Measurements from ENCODE around the gene CGRRF1. TPM values are rescaled to one million over a fixed set of nuclear protein-coding genes. Genes with fewer than 3 reads are reported as not detected.

The CGRRF1 gene
- total and polyA plus RNA-seq, 2 of the 13 experiments (the other 11 are each of a cell fraction or from before 2014, with no cell fraction given): 16.8 to 18.2 TPM

DNA sequence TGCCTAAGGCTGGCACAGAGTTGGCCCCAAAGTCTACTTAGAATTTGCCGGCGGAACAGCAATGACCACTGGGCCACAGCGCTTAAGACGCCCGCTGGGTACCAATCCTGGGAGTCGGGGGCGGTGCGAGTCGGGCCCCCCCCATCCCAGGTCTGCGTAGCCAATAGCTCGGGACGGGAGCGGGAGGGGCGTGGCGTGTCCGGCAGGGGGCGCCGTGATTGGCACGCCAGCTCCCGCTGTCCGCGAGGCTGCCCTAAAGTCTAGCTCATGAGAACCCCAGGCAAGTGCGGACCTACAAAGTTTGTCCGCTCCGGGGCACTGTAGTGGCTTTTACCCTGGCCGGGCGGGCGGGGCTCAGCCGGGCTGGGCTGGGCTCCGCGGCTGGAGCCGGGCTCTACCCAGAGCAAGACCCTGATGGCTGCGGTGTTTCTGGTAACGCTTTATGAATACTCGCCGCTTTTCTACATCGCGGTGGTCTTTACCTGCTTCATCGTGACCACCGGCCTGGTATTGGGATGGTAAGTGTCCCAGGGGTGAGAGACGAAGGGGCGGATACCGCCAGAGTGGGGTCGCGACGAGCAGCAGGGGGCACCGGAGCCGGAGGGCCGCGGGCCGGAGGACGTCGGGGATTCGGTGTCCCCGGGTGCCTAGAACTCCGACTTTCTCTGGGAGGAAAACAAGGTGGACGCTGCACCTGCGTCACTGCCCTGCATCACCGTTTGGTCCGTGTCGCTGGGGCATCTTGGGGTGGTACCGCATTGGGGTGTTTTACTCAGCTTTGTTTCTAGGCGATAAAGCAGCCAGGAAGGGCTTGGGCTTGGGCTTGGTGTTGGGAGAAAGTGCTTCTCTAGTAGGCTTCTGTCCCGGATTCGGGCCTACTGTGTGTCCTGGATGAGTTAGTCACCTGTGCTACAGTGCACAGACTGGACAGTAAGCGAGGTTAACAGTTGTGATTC, at the start of gene CGRRF1 (continued):
- TF ChIP-seq, protein P1, sequence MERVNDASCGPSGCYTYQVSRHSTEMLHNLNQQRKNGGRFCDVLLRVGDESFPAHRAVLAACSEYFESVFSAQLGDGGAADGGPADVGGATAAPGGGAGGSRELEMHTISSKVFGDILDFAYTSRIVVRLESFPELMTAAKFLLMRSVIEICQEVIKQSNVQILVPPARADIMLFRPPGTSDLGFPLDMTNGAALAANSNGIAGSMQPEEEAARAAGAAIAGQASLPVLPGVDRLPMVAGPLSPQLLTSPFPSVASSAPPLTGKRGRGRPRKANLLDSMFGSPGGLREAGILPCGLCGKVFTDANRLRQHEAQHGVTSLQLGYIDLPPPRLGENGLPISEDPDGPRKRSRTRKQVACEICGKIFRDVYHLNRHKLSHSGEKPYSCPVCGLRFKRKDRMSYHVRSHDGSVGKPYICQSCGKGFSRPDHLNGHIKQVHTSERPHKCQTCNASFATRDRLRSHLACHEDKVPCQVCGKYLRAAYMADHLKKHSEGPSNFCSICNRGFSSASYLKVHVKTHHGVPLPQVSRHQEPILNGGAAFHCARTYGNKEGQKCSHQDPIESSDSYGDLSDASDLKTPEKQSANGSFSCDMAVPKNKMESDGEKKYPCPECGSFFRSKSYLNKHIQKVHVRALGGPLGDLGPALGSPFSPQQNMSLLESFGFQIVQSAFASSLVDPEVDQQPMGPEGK (CRISPR knock-in tag; IDR thresholded peaks at IDR 0.05): peak; percentile 99
- TF ChIP-seq ZSCAN29 (CRISPR knock-in tag; conservative IDR thresholded peaks at IDR 0.05): no peak
- TF ChIP-seq, protein P2, sequence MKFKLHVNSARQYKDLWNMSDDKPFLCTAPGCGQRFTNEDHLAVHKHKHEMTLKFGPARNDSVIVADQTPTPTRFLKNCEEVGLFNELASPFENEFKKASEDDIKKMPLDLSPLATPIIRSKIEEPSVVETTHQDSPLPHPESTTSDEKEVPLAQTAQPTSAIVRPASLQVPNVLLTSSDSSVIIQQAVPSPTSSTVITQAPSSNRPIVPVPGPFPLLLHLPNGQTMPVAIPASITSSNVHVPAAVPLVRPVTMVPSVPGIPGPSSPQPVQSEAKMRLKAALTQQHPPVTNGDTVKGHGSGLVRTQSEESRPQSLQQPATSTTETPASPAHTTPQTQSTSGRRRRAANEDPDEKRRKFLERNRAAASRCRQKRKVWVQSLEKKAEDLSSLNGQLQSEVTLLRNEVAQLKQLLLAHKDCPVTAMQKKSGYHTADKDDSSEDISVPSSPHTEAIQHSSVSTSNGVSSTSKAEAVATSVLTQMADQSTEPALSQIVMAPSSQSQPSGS (CRISPR knock-in tag; IDR thresholded peaks at IDR 0.05): peak; percentile 74
- TF ChIP-seq POLR2G (IDR thresholded peaks at IDR 0.05; ENCODE audit: low read depth, low read length): peak; percentile 85
- 0 out of 2 replicates have a peak, but pooled peaks have one; percentile 28 for TF ChIP-seq MIER2 (CRISPR knock-in tag; IDR thresholded peaks at IDR 0.05)
- peak; percentile 58 for TF ChIP-seq CBX1 (IDR thresholded peaks at IDR 0.05; ENCODE audit: low read depth)
- TF ChIP-seq, protein P3, sequence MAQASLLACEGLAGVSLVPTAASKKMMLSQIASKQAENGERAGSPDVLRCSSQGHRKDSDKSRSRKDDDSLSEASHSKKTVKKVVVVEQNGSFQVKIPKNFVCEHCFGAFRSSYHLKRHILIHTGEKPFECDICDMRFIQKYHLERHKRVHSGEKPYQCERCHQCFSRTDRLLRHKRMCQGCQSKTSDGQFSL (CRISPR knock-in tag; IDR thresholded peaks at IDR 0.05): peak; percentile 96
- peak; percentile 75 for TF ChIP-seq YY1 (IDR thresholded peaks at IDR 0.05; ENCODE audit: insufficient read depth, insufficient replicate concordance, low read depth, low read length)
- TF ChIP-seq KLF12 (CRISPR knock-in tag; IDR thresholded peaks at IDR 0.05; ENCODE audit: borderline replicate concordance): 0 out of 2 replicates have a peak, but pooled peaks have one; percentile 69
- no peak for TF ChIP-seq ZNF660 (CRISPR knock-in tag; IDR thresholded peaks at IDR 0.05; ENCODE audit: borderline replicate concordance, low read depth)
- TF ChIP-seq ZNF781 (CRISPR knock-in tag; IDR thresholded peaks at IDR 0.05; ENCODE audit: borderline replicate concordance, not compliant biosample characterization): peak; percentile 81

Measured in HepG2 (cell line).